K562 (cell line): ENCODE data around the gene CARMIL1. TPM values are rescaled to one million over a fixed set of nuclear protein-coding genes. Genes with fewer than 3 reads are reported as not detected.

Experiments used
- ATAC-seq: fragments of 200-7000 bp; cut with Tn5 transposase; 3 replicates; pipeline ENCODE4 v1.9.1; 2020; ENCODE audit warnings: moderate library complexity
- BruUV-seq: library from RNA; stranded (reverse); fragments of 400-500 nt; replicated peaks from 2 replicates; lab custom pipeline; 2021; lab: Mats Ljungman, UMichigan
- CTCF ChIA-PET: fragments of 300-600 bp; formaldehyde crosslinking; extraction: SDS; loops from one replicate; lab custom pipeline; 2021; ENCODE audit warnings: low intra/inter-chr PET ratio; lab: Yijun Ruan, JAX
- POLR2A ChIA-PET: fragments of 300-600, 350-650 bp; sonication (Branson Sonifier 250); formaldehyde crosslinking; extraction: SDS; loops from one replicate; lab custom pipeline; 2021; ENCODE audit warnings: antibody characterized with exemption, inconsistent platforms; lab: Yijun Ruan, JAX
- DNase-seq, 4 experiments: peaks; one replicate each; pipeline versions ENCODE4 v3.0.0 to v3.0.0-alpha.2; 2011 to 2018; ENCODE audit warnings: low spot score in 3 of 4, mixed read lengths in 3 of 4; ENCODE audit errors: extremely low read depth in 1 of 4
- FAIRE-seq: peaks from 2 replicates; lab custom pipeline; 2011; peaks lifted over from hg19 to GRCh38; lab: Jason Lieb, UNC
- H2AFZ ChIP-seq: 2 replicates; pipeline ENCODE4 v1.6.0; 2011; ENCODE audit warnings: low read depth, low read length, control low read depth, inconsistent platforms
- H3K27ac ChIP-seq: fragments of 200-600 bp; 3 replicates; pipeline ENCODE4 v1.8.0; 2011; ENCODE audit warnings: low read depth, mild to moderate bottlenecking, control low read depth, inconsistent platforms, low read length, moderate library complexity, mixed read lengths; ENCODE audit errors: extremely low read depth
- H3K27me3 ChIP-seq, 2 experiments: fragments of 300-600 bp in 1 of 2; 2 replicates in 1 of 2; 3 replicates in 1 of 2; pipeline versions ENCODE4 v1.6.0 to v1.8.0; 2011; ENCODE audit warnings: inconsistent platforms in 2 of 2, low read length in 2 of 2, mild to moderate bottlenecking in 1 of 2, mixed read lengths in 1 of 2, moderate library complexity in 1 of 2; ENCODE audit not compliant: control insufficient read depth in 2 of 2, insufficient read depth in 2 of 2
- H3K36me3 ChIP-seq: fragments of 300-600 bp; 3 replicates; pipeline ENCODE4 v1.8.0; 2011; ENCODE audit warnings: mild to moderate bottlenecking, low read length, inconsistent platforms; ENCODE audit not compliant: control insufficient read depth, insufficient read depth
- H3K4me1 ChIP-seq, 2 experiments: fragments of 200-600 bp in 1 of 2; replicated peaks in 1 of 2; 2 replicates in 1 of 2; 3 replicates in 1 of 2; pipeline versions ENCODE4 v1.5.1 to v1.8.0; 2011; ENCODE audit warnings: inconsistent platforms in 2 of 2, low read length in 2 of 2, mild to moderate bottlenecking in 1 of 2, mixed read lengths in 1 of 2, moderate library complexity in 1 of 2; ENCODE audit not compliant: control insufficient read depth in 2 of 2, insufficient read depth in 2 of 2
- H3K4me2 ChIP-seq: 2 replicates; pipeline ENCODE4 v1.6.1; 2011; ENCODE audit warnings: low read length, control low read depth, inconsistent platforms, mixed read lengths; ENCODE audit not compliant: insufficient read depth
- H3K4me3 ChIP-seq: fragments of 200-600 bp; sonication (generic), shearing (Covaris generic); 2 replicates; pipeline ENCODE4 v1.5.1; 2016; ENCODE audit warnings: control low read depth, inconsistent platforms
- H3K79me2 ChIP-seq: fragments of 200-600 bp; 3 replicates; pipeline ENCODE4 v1.8.0; 2011; ENCODE audit warnings: low read length, inconsistent platforms; ENCODE audit not compliant: control insufficient read depth, insufficient read depth
- H3K9ac ChIP-seq, 2 experiments: 2 replicates each; pipeline versions ENCODE4 v1.6.0 to v1.6.1; 2011; ENCODE audit warnings: low read depth in 2 of 2, low read length in 2 of 2, control low read depth in 1 of 2, inconsistent platforms in 1 of 2, mild to moderate bottlenecking in 1 of 2, mixed read lengths in 1 of 2; ENCODE audit not compliant: insufficient read depth in 1 of 2
- H3K9me1 ChIP-seq: one replicate; pipeline ENCODE4 v1.6.0; 2011; ENCODE audit warnings: inconsistent platforms, mild to moderate bottlenecking, low read length, moderate library complexity; ENCODE audit not compliant: control insufficient read depth, insufficient read depth
- H3K9me3 ChIP-seq: replicated peaks from 2 replicates; pipeline ENCODE4 v1.5.1; 2011; ENCODE audit warnings: low read depth, low read length, inconsistent platforms; ENCODE audit not compliant: control insufficient read depth, insufficient read depth
- H4K20me1 ChIP-seq: replicated peaks from 2 replicates; pipeline ENCODE4 v1.6.1; 2011; ENCODE audit warnings: low read length, inconsistent platforms, mixed read lengths; ENCODE audit not compliant: control insufficient read depth, insufficient read depth
- CHD1 ChIP-seq: fragments of 200-600 bp; sonication (generic); IDR thresholded peaks from one replicate; pipeline ENCODE4 v1.6.1; 2012; ENCODE audit warnings: mild to moderate bottlenecking, moderate library complexity, low read length, inconsistent platforms
- DACH1 ChIP-seq: fragments of 450-650 bp; IDR thresholded peaks from 2 replicates; pipeline ENCODE4 v1.6.1; 2018; ENCODE audit not compliant: partially characterized antibody
- DDX20 ChIP-seq: fragments of 450-650 bp; IDR thresholded peaks from 2 replicates; pipeline ENCODE4 v1.6.1; 2016; ENCODE audit warnings: missing genetic modification characterization, low read depth, mild to moderate bottlenecking, missing compliant biosample characterization, moderate library complexity
- FOSL1 ChIP-seq: fragments of 200-800 bp; sonication (Bioruptor generic); conservative IDR thresholded peaks from 2 replicates; pipeline ENCODE4 v1.6.1; 2016; ENCODE audit warnings: missing genetic modification characterization, missing compliant biosample characterization
- HEY1 ChIP-seq: fragments of 250-450 bp; sonication (Bioruptor Pico); IDR thresholded peaks from 2 replicates; pipeline ENCODE4 v1.5.0; 2020; ENCODE audit warnings: mild to moderate bottlenecking, moderate library complexity, borderline replicate concordance
- MAFG ChIP-seq: fragments of 450-650 bp; conservative IDR thresholded peaks from 2 replicates; pipeline ENCODE4 v1.6.1; 2016; ENCODE audit warnings: missing genetic modification characterization, missing compliant biosample characterization
- SAFB ChIP-seq: fragments of 200-400 bp; formaldehyde crosslinking; IDR thresholded peaks from 2 replicates; pipeline ENCODE4 v1.6.1; 2017; ENCODE audit warnings: low read depth, low read length, borderline replicate concordance
- SIN3B ChIP-seq: fragments of 450-650 bp; IDR thresholded peaks from 2 replicates; pipeline ENCODE4 v1.6.1; 2017; ENCODE audit warnings: low read depth, mild to moderate bottlenecking, moderate library complexity
- SIX5 ChIP-seq, 2 experiments: IDR thresholded peaks; 2 replicates each; pipeline ENCODE4 v1.6.1; 2011; ENCODE audit warnings: low read length in 2 of 2, borderline replicate concordance in 1 of 2, low read depth in 1 of 2, mild to moderate bottlenecking in 1 of 2, moderate library complexity in 1 of 2; ENCODE audit not compliant: insufficient read depth in 1 of 2
- TAF15 ChIP-seq: fragments of 200-400 bp; formaldehyde crosslinking; IDR thresholded peaks from 2 replicates; pipeline ENCODE4 v1.6.1; 2017; ENCODE audit warnings: mild to moderate bottlenecking, low read depth, low read length, moderate library complexity
- TGIF2 ChIP-seq: sonication (generic); formaldehyde crosslinking; IDR thresholded peaks from 2 replicates; pipeline ENCODE4 v1.8.1; 2022; ENCODE audit warnings: mild to moderate bottlenecking, missing genetic modification reagents, moderate library complexity
- THRAP3 ChIP-seq: fragments of 450-650 bp; IDR thresholded peaks from 2 replicates; pipeline ENCODE4 v1.6.1; 2016; ENCODE audit warnings: mild to moderate bottlenecking, inconsistent platforms, borderline replicate concordance
- ZEB2 ChIP-seq: fragments of 450-650 bp; IDR thresholded peaks from 2 replicates; pipeline ENCODE4 v1.6.1; 2016
- WGBS: fragments of 100-300 bp; shearing (Covaris generic); methylation state at CpG from one replicate; pipeline ENCODE4 v1.1.6; 2016; ENCODE audit warnings: low coverage, mixed read lengths; ENCODE audit not compliant: insufficient coverage; ENCODE audit errors: missing lambda C conversion rate; 5-methylcytosine and 5-hydroxymethylcytosine counted together
- in situ Hi-C: fragments of 300-500 bp; cut with MboI; formaldehyde crosslinking; loops from 4 replicates; pipeline ENCODE4 v1.15.0; 2018; ENCODE audit warnings: inconsistent platforms, mixed read lengths
- intact Hi-C: fragments of 100-400 bp; cut with micrococcal nuclease; formaldehyde crosslinking; loops from 2 replicates; pipeline ENCODE4 v1.14.2; 2022
- polyA plus RNA-seq, 8 experiments: library from polyadenylated mRNA; depleted of rRNA in 4 of 8; stranded (reverse) in 5 of 8; unstranded in 3 of 8; fragments of >200 nt; fragmentation: Nextera tagmentation in 2 of 8; fragmentation: Illumina TruSeq in 1 of 8; extraction: Ambion mirVana in 2 of 8; extraction: Trizol in 1 of 8; gene quantifications; 2 replicates each; pipeline versions ENCODE4 v1.2.1 to v1.2.3, GENCODE V29; 2011 to 2014; ENCODE audit warnings: inconsistent platforms in 1 of 8, missing spikeins in 1 of 8
- total RNA-seq, 7 experiments: library from RNA; depleted of rRNA in 6 of 7; stranded (reverse); fragments of >200 nt in 6 of 7; fragmentation: Illumina TruSeq in 2 of 7; extraction: Trizol in 2 of 7; gene quantifications; 2 replicates each; pipeline versions ENCODE4 v1.2.1 to v1.2.3, GENCODE V29; 2011 to 2021; ENCODE audit warnings: low replicate concordance in 1 of 7
- TF ChIP-seq, protein P1 (sequence below): fragments of 250-450 bp; sonication (Bioruptor Pico); IDR thresholded peaks from 2 replicates; pipeline ENCODE4 v1.9.0; 2021; ENCODE audit warnings: mild to moderate bottlenecking, inconsistent platforms
- TF ChIP-seq, protein P2 (sequence below): sonication (generic); formaldehyde crosslinking; IDR thresholded peaks from 2 replicates; pipeline ENCODE4 v1.8.0; 2023; ENCODE audit warnings: mild to moderate bottlenecking, missing genetic modification reagents
- TF ChIP-seq, protein P3 (sequence below): sonication (generic); formaldehyde crosslinking; IDR thresholded peaks from 2 replicates; pipeline ENCODE4 v1.8.0; 2022; ENCODE audit warnings: mild to moderate bottlenecking, missing genetic modification reagents

CARMIL1 gene
- total and polyA plus RNA-seq, 9 of the 15 experiments (the other 6 are each of a cell fraction or from before 2014, with no cell fraction given) = 0.04 to 0.32 (median 0.10) TPM; not detected in 1

DNA sequence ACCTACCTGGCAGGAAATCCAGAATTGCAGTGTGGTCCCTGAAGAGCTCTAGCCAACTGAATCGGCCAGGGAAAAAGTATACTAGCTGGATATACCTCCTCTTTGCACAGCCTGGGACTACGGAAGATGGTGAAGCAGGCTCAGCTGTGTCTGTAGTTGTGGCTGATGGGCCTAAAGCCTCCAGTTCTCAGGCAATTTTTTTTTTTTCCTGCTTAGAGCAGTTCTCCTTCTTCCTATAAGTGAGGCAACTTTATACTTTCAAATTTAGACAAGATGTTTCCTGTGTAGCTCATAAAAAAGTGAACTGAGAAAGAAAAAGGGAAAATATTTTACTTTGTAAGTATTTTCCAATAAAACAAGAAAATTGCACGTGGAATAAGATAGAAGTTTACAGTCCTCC, 172.9 kb downstream of the CARMIL1 start:
- ChIA-PET POLR2A (no interaction called here), CTCF (no interaction called here)
- no peak overlapping the region for H2AFZ ChIP-seq
- intact Hi-C loops (no loop called here), in situ Hi-C loops (no loop called here)
- no peaks in the 10 kb centered on the region for H3K9me1 ChIP-seq
- no peak overlapping the region for H3K27ac ChIP-seq
- DNase-seq (no peak), ATAC-seq (no peak), FAIRE-seq (no peak)
- H3K79me2 ChIP-seq = no peaks in the 10 kb centered on the region
- no peaks in the 10 kb centered on the region for H3K9me3 ChIP-seq
- H3K4me3 ChIP-seq = no peak overlapping the region
- WGBS = 0% methylated on average over 3 of the region's 3 CpGs
- no TSS peak for BruUV-seq
- no peaks in the 10 kb centered on the region for H3K4me1 ChIP-seq
- H3K9ac ChIP-seq = no peak overlapping the region
- no peaks in the 10 kb centered on the region for H3K36me3 ChIP-seq
- H3K4me2 ChIP-seq = no peak overlapping the region
- no peaks in the 10 kb centered on the region for H4K20me1 ChIP-seq
- no peaks in the 10 kb centered on the region for H3K27me3 ChIP-seq
- TF ChIP-seq SIX5 (IDR thresholded peaks at IDR 0.05; ENCODE audit: borderline replicate concordance in 1 of 2, insufficient read depth in 1 of 2, low read depth in 1 of 2, low read length in 2 of 2) = no peak
- no peak for TF ChIP-seq HEY1 (CRISPR knock-in tag)
- TF ChIP-seq FOSL1 (tag) = no peak
- TF ChIP-seq DDX20 = no peak
- no peak for TF ChIP-seq DACH1
- no peak for TF ChIP-seq THRAP3
- TF ChIP-seq TGIF2 (CRISPR knock-in tag) = no peak
- no peak for TF ChIP-seq MAFG (tag)
- TF ChIP-seq, protein P1, sequence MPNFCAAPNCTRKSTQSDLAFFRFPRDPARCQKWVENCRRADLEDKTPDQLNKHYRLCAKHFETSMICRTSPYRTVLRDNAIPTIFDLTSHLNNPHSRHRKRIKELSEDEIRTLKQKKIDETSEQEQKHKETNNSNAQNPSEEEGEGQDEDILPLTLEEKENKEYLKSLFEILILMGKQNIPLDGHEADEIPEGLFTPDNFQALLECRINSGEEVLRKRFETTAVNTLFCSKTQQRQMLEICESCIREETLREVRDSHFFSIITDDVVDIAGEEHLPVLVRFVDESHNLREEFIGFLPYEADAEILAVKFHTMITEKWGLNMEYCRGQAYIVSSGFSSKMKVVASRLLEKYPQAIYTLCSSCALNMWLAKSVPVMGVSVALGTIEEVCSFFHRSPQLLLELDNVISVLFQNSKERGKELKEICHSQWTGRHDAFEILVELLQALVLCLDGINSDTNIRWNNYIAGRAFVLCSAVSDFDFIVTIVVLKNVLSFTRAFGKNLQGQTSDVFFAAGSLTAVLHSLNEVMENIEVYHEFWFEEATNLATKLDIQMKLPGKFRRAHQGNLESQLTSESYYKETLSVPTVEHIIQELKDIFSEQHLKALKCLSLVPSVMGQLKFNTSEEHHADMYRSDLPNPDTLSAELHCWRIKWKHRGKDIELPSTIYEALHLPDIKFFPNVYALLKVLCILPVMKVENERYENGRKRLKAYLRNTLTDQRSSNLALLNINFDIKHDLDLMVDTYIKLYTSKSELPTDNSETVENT (CRISPR knock-in tag) = no peak
- TF ChIP-seq ZEB2 = no peak
- no peak for TF ChIP-seq SIN3B
- TF ChIP-seq, protein P2, sequence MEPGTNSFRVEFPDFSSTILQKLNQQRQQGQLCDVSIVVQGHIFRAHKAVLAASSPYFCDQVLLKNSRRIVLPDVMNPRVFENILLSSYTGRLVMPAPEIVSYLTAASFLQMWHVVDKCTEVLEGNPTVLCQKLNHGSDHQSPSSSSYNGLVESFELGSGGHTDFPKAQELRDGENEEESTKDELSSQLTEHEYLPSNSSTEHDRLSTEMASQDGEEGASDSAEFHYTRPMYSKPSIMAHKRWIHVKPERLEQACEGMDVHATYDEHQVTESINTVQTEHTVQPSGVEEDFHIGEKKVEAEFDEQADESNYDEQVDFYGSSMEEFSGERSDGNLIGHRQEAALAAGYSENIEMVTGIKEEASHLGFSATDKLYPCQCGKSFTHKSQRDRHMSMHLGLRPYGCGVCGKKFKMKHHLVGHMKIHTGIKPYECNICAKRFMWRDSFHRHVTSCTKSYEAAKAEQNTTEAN (CRISPR knock-in tag) = no peak
- TF ChIP-seq, protein P3, sequence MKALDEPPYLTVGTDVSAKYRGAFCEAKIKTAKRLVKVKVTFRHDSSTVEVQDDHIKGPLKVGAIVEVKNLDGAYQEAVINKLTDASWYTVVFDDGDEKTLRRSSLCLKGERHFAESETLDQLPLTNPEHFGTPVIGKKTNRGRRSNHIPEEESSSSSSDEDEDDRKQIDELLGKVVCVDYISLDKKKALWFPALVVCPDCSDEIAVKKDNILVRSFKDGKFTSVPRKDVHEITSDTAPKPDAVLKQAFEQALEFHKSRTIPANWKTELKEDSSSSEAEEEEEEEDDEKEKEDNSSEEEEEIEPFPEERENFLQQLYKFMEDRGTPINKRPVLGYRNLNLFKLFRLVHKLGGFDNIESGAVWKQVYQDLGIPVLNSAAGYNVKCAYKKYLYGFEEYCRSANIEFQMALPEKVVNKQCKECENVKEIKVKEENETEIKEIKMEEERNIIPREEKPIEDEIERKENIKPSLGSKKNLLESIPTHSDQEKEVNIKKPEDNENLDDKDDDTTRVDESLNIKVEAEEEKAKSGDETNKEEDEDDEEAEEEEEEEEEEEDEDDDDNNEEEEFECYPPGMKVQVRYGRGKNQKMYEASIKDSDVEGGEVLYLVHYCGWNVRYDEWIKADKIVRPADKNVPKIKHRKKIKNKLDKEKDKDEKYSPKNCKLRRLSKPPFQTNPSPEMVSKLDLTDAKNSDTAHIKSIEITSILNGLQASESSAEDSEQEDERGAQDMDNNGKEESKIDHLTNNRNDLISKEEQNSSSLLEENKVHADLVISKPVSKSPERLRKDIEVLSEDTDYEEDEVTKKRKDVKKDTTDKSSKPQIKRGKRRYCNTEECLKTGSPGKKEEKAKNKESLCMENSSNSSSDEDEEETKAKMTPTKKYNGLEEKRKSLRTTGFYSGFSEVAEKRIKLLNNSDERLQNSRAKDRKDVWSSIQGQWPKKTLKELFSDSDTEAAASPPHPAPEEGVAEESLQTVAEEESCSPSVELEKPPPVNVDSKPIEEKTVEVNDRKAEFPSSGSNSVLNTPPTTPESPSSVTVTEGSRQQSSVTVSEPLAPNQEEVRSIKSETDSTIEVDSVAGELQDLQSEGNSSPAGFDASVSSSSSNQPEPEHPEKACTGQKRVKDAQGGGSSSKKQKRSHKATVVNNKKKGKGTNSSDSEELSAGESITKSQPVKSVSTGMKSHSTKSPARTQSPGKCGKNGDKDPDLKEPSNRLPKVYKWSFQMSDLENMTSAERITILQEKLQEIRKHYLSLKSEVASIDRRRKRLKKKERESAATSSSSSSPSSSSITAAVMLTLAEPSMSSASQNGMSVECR (CRISPR knock-in tag) = no peak
- TF ChIP-seq SAFB = no peak
- no peak for TF ChIP-seq CHD1
- no peak for TF ChIP-seq TAF15
